ENCODE results near the gene PKD2L1.

DNA sequence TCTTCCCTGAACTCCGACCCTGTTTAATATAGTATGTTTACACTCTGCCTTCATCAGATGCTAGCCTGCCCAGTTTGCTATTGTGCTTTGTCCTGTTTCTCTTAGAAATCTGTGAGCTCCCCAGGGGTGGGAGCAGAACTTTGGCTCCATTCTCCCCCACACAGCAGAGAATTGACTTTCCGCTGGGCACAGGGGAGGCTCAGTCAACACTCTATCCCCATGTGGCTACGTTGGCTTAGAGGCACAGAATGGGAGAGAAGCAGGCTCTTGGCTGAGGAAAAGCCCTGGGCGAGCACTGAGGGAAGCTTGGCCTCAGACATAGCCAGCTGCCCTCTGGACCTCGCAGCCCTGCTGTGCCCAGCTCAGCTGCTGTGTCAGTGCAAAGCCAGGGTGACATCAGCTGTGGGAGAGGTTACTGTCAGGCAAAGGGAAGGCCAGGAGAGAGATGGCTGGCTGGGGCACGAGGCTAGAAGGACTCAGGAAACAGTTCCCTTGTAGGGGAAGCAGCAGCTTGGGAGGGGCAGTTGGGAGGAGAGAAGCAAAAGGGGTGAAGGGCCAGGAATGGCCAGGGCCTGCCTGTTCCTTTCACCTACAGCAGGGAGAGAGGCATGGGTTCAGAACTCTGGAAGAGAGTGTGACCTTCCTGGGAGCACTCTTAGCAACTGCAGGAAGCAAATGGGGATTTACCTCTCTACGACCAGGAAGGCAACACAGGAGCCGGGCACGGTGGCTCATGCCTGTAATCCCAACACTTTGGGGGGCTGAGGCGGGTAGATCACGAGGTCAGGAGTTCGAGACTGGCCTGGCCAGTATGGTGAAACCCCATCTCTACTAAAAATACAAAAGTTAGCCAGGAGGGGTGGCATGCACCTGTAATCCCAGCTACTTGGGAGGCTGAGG lies 11.2 kb upstream of the PKD2L1 start:
- no peak for TF ChIP-seq POLR2A (IDR thresholded peaks at IDR 0.05)
- TF ChIP-seq CTCF (IDR thresholded peaks at IDR 0.05): no peak
